OCI-M1 (cell line): ENCODE data around the gene G3BP1.
"Not testable (repeated sequence)": the region's sequence is repeated elsewhere in the genome, so short reads cannot be mapped to it uniquely, and the experiment has no call there.

ENCODE experiments used
- DNase-seq: peaks from one replicate; lab custom pipeline; 2025; lab: John Stamatoyannopoulos, UW

Gene G3BP1

GRCh38 chr5:151771259-151772028 lies at the start of gene G3BP1:
TSS of gene G3BP1 (plus strand) at chr5:151771954. CDS start at chr5:151786621, 14,667 bp downstream.
- peak; percentile 100 for DNase-seq

GRCh38 chr5:151722546-151722945 lies 49.2 kb upstream of the G3BP1 start:
- DNase-seq, result no peak

DNA sequence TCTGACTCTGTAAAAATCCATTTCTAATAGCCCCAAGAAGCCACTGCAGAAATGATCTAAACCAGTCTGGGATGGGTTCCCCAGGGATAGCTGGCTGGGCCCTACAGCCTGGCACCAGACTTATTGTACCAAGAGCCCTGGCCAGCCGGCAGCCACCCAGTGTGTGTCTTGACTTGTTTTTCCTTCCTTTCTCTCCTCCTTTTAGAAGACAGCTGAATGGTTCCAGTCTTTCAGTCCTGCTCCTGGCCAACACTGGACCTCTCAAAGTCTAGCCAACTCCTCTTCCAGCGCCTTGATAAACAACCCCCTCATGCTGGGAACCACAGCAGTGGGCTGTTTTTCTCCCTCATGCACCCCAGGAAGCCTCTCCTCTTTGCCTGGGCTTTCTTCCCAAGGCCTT lies 47.4 kb upstream of the G3BP1 start:
- DNase-seq, result no peak

DNA sequence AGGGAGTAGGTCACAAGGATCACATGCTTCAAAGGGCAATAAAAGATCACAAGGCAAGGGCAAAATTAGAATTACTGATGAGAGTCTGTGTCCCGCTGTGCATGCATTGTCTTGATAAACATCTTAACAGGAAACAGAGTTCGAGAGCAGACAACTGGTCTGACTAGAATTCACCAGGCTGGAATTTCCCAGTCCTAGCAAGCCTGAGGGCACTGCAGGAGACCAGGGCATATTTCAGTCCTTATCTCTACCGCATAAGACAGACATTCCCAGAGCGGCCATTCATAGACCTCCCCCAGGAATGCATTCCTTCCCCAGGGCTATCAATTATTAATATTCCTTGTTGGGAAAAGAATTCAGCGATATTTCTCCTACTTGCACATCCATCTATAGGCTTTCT lies 42.2 kb upstream of the G3BP1 start:
- DNase-seq, result not testable (repeated sequence)

DNA sequence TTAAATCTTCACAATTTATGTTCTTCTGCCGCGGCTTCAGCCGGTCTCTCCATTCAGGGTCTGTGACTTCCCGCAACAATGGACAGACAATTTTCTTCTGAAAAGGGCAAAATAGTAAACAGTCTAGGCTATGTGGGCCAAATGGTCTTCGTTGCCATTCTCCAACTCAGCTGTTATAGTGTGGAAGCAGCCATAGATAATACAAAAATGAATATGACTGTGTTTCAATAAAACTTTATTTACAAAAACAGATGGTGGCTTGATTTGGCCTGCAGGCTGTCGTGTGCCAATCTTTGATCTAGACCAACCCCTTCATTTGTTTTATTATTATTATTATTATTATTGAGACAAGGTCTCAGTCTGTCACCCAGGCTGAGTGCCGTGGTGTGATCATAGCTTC lies 41.4 kb upstream of the G3BP1 start:
- DNase-seq, result no peak

DNA sequence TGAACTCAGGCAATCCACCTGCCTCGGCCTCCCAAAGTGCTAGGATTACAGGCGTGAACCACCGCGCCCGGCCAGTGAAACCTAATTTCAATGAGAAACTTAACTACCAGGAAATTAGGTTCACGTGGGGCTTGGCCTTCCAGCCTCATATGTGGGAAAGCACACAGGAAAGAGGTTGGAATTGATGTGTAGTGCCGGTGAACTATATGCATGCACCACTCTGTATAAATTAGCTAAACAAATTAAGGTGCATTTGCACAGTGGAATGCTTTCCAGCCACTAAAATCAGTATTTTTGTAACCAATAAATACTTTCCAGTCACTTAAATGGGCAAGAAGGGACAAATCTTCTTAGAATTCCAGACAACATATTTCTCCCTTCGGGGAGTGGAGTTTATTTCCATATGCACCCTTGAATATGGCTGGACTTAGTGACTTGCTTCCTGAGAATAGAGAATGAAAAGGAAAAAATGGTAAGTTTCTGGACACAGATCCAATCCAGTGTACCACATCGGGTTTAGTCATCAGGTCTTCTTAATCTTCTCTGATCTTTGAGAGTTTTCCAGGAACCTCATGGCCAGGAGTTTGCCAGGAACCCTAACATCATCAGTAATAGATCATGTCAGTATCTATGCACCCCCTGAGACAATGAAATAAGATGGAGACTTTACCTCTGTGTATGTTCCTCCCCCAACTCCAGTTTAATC lies 38.2 kb upstream of the G3BP1 start:
- DNase-seq, result no peak

DNA sequence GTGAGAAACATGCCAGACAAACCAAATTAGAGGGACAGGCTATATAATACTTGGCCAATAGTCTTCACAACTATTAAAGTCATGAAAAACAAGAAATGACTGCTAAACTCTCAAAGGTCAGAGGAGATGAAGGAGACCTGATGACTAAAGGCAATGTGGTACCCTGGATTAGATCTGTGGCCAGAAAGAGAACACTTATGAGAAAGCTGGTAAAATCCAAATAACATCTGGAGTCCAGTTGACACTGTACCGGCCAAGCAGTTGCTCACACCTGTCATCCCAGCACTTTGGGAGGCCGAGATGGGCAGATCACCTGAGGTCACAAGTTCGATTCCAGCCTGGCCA lies 37.7 kb upstream of the G3BP1 start:
- no peak for DNase-seq

- DNase-seq, result no peak
These were observed 36.1 kb upstream of the G3BP1 start for GRCh38 chr5:151735646-151736045.

GRCh38 chr5:151737431-151737830 lies 34.3 kb upstream of the G3BP1 start:
- DNase-seq, result no peak

- no peak for DNase-seq
These were observed 33.5 kb upstream of the G3BP1 start for GRCh38 chr5:151738125-151738848.

- DNase-seq, result no peak
These were observed 32.4 kb upstream of the G3BP1 start for GRCh38 chr5:151739395-151739794.

DNA sequence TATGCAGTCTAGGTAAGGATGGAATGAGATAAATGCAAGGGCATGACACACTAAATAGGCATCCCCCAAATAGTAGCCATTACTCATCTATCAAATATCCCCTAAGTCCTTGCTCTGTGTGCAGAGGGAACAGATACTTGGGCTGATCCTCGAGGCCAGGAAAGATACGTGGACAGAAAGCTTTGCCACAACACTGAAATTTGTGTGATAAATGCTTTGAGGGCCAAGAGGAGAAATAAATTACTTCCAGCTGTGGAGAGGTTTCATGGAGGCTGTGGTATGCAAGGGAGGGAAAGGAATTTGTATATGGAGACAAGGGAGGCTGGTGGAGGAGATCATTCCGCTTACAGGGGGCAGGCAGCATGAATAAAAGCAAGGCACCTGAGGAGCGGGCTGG lies 31.8 kb upstream of the G3BP1 start:
- DNase-seq, result no peak

GRCh38 chr5:151740336-151740942 lies 31.3 kb upstream of the G3BP1 start:
- peak; percentile 76 for DNase-seq

DNA sequence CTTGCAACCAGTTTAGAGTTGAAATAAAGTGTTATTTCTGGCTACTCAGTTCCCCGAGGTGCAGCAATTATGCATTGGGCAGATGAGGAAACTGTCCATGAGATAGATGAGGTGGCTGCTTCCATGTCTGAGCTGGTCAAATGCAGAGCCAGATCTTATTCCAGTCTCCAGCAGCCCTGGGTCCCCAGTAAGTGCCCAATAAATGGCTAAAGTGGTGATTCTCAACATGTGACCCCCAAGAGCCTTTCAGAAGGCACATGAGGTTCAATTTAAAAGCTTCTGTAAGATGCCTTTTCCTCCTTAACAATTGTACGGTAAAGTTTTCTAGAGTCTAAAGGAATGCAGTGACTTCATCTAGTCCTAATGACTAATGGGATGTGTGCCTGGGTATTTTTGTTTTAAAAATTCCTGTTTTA lies 30.8 kb upstream of the G3BP1 start:
- DNase-seq, result no peak

- no peak for DNase-seq
These were observed 29.9 kb upstream of the G3BP1 start for GRCh38 chr5:151741678-151742423.

DNA sequence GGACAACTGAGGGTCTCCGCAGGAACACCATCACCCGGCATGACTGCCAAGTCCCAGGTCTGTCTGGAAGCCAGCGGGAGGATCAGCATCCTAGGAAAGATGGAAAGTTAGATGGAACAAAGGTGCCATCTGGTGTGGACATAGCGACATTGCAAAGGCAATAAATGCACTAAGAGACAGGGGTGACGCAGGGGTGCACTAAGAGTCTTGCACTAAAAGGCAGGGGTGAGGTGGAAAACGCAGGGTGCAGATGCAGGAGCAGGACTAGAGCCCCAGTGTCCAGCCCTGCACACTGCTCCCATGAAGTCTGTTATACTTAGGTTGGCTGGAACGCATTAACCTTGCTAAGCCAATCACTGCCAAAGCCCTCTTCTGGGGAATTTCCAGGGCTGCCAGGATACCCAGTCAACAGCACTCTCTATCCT lies 28.9 kb upstream of the G3BP1 start:
- peak; percentile 8 for DNase-seq

DNA sequence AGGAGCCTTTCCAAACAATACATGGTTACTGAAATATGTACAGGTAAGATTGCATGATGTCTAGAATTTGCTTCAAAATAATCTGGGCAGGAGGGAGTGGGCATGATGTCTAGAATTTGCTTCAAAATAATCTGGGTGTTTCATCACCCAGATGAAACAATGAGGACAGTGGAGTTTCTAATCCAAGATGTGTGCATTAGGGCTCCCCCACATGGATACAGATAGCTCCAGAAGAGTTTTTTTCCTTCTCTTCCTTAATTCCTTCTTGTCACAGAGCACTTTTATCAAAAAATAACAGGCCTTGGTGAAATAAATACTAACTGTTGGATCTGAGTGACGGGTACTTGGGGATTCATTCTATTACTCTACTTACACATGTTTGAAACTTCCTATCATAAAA lies 28.2 kb upstream of the G3BP1 start:
- DNase-seq, result no peak

DNA sequence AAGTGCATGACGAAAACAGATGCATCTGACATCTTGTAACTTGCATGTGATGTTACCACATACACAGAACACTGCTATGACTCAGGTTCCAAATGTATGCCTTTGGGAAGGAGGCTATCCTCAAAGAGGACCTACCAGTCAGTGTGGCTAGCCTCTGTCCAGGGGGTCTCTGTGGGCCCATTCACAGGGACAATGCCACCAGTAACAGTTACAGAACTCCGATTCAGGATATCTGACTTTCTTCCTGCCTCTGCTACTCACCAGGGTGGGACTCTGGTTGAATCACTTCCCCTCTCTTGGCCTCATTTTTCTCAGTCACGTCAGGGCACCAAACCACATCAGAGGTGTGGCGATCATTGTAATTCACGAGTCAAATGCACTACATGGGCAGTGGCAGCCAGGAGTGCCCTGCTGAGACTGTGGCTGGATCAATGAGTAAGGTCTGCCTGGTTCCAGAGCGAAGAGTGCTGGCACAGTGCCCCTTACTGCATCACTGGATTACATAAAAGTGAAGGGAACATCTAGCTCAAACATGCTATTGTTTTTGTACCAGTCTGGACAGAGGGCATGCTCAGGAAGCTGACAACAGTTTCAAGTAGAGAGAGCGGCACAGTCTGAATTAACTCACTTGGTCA lies 26.6 kb upstream of the G3BP1 start:
- no peak for DNase-seq

GRCh38 chr5:151750121-151750520 lies 21.6 kb upstream of the G3BP1 start:
- peak; percentile 41 for DNase-seq

DNA sequence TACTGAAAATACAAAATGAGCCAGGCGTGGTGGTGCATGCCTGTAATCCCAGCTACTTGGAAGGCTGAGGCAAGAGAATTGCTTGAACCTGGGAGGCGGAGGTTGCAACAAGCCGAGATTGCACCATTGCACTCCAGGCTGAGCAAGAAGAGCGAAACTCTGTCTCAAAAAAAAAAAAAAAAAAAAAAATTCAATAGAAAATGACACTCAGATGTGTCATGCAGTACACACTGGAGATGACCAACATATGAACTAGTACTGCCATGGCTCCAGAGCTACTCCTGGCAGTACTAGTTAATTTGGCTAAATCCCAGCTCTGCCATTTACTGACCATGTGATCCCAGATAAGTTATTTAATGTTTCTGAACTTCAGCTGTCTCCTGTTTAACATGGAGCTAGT lies 20.7 kb upstream of the G3BP1 start:
- no peak for DNase-seq

- DNase-seq, result no peak
These were observed 20.2 kb upstream of the G3BP1 start for GRCh38 chr5:151751593-151751992.
